NCI-H2227 (cell line): ENCODE data around the gene NTN4.
"Not testable (repeated sequence)": the region's sequence is repeated elsewhere in the genome, so short reads cannot be mapped to it uniquely, and the experiment has no call there.

Source experiments
- DNase-seq: peaks from one replicate; lab custom pipeline; 2025; ENCODE audit not compliant: unreplicated experiment; lab: John Stamatoyannopoulos, UW

NTN4 gene

DNA sequence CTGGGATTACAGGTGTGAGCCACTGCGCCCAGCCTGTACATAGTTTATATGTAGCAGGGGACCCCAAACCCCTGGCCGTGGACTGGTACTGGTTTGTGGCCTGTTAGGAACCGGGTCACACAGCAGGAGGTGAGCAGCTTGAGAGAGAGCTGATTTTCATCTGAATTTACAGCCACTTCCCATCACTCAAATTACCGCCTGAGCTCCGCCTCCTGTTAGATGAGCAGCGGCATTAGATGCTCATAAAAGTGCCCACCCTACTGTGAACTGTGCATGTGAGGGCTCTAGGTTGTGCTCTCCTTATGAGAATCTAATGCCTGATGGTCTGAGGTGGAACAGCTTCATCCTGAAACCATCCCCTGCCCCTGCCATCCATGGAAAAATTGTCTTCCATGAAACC is 119.3 kb downstream of the NTN4 start:
- no peak for DNase-seq

DNA sequence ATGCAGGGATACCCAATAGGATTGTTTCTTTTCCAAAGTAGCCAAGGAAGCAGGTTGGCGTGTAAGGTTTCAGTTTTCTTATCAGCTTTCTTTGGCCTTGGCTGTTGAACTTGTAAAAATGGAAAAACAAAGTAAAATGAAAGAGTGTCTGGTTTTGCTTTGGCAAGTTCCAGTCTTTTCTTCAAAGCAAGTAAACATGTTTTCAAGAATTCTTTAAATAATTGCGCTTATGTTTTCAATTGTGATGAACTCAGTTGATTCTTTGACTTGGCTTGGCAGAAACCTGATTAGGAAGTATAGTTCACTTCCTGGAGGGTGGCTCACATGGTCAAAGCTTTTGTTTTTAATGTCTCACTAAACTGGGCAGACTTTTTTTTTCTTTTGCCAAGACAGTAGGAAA is 127.0 kb downstream of the NTN4 start:
- no peak for DNase-seq

DNA sequence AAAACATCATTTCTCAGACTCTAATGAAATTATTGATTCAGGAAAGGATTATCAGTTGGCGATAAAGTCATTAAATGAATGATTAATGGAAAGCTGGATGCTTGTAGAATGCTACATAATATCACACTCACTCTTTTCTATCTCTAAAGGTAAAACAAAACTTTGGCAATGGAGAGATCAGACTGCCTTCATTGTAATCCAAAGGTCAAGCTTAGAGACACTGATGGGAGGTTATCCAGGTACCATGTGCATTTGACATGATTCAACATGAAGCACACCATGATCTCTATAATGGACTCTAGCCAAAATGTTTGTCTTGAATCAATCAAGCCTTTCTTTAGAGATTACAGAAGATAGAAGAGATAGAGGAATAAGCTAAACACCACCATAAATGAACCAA is 129.2 kb downstream of the NTN4 start:
- no peak for DNase-seq

DNA sequence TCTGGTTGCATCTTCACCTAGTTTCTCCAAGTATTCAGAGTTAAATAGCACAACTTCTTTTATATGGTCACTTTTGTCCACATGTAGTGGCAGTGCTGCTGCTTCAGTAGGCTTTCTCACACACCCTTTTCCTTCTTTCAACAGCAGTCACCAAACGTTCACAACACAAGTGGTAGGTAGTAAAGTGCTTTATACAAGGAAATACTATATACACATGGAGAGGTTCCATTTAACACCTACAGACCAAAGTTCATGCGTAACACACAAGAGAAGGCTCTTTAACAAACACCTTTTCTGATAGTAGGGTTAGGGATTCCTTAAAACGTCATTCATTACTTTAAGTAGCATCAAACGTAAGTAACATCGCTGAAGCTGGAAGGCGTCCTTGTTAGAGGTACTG is 132.2 kb downstream of the NTN4 start:
- no peak for DNase-seq

DNA sequence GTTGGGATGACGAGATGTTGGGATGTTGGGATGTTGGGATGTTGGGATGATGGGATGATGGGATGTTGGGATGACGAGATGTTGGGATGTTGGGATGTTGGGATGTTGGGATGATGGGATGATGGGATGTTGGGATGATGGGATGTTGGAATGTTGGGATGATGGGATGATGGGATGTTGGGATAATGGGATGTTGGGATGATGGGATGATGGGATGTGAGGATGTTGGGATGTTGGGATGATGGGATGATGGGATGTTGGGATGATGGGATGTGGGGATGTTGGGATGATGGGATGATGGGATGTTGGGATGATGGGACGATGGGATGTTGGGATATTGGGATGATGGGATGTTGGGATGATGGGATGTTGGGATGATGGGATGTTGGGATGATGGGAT is 135.9 kb downstream of the NTN4 start:
- DNase-seq = not testable (repeated sequence)

DNA sequence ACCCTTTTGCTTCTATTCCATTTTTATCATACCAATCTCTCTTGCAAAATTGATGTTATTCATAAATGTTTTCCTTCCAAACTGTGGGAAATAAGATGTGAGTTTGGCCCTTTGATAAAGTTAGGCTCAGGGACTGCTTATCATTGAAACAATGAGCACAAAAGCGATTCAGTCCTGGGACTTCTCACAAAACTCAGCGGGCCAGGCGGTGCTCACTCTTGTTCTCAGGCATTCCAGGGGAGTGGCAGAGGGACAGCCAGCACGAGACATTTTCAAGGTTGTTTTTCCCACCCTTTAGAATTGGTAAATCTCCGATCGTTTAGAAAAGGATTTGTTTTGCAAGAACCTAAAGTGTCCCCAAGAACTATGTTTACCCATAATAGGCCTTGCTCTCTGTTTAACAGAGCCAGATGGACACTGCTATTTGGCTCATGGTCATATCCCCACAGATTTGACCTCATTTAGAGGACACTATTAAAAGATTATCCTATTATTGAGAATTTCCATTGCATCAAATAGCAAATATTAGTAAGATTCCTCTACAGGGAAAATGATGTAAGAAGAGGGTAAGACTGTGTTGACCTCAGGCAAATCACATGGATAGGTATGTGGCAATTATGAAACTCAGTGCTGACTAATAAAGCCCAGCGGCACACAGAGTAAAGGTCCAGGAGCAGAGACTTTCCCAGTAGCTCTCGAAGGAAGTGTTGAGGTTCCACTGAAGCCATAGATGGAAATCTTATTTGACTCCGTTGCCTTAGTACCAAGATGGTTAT is 136.6 kb downstream of the NTN4 start:
- no peak for DNase-seq

DNA sequence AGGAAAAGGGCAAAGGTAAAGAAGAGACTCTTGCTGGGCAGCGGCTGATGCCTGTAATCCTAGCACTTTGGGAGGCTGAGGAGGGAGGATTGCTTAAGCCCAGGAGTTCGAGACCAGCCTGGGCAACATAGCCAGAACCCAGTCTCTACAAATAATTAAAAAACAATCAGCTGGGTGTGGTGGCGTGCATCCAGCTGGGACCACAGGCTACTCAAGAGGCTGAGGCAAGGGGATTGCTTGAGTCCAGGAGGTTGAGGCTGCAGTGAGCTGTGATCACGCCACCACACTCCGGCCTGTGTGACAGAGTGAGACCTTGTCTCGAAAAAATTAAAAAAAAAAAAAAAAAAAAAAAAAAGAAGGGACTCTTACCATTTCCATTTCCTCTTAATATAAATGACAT is 138.9 kb downstream of the NTN4 start:
- no peak for DNase-seq

DNA sequence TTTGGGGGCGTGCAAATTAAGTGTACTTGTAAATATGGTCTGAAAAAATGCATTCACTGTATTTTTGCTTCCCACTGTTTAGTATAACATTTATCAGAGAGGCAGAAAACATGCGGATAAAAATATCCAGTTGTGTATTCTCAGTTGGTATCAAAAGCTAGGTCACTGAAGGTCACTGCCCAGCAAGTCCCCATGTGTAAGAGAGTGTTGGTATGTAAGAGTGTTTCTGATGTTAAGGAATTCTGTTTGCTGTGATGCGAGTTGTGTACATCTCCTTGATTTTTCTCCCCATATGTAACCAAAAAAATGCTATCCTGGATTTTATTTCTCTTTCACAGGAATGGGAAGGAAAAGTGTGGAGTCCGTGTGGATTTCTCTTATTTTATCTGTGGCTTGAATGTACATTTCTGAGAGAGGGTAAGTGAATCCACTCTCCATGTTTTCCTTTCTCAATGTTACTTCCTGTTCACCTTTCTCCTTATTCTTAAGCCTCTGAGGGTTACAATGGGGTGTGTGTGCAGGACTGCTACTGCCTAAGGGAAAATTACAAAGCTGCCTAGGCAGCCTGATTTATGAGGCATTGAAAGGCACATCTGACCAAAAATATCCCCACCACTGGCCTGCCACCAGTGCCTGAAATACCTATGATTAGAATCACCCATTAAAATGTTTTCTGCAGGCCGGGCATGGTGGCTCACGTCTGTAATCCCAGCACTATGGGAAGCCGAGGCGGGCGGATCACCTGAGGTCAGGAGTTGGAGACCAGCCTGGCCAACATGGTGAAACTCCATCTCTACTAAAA is 141.4 kb downstream of the NTN4 start:
- DNase-seq = peak; percentile 53

DNA sequence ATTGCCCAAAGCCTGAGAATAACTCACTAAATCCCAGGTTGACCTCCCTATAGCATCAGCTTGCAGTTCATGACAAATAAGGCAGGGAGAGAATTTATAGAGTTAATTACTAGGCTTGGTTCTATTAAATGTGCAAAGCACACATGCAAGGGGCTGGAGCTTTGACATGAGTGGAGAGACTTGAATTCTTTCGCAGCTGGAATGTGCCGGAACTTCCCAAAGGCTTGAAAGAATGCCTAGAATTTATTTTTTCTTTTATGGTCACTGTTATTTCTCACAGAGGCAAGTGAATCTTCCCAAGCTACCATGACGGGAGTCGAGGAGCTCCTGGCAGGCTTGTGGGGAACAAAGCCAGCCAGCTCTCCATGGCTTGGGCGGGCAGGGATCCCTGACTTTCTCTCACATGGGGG is 143.8 kb downstream of the NTN4 start:
- DNase-seq = no peak

DNA sequence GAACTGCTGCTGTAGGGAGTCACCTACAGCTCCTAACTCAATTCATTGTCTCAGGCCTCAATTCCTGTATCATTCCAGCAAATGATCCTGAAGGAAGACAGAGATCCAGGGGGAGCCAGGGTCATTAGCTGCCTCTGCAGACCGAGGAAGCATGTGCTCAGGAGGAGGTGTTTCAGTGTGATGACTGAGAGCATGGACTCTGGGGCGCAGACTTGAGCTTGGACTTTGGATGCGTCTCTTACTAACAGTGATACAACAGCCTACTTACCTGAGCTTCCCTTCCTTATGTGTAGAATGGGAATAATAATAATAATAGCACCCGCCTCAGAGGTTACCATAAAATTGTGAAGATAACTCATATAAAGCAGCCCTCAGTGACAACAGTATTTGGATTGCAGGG is 147.3 kb downstream of the NTN4 start:
- no peak for DNase-seq

DNA sequence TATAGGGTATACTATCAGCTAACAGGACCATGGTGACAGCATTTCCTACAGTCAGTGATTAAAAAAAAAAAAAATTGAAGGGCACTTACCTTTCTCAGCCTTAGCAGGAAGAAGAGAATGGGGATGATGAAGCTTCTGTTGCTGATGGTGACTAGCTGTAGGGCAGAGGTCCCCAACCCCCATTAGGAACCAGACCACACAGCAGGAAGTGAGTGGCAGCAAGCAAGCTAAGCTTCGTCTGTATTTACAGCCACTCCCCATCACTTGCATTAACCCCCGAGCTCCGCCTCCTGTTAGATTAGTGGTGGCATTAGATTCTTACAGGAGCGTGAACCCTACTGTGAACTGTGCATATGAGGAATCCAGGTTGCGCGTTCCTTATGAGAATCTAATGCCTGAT is 148.0 kb downstream of the NTN4 start:
- no peak for DNase-seq

DNA sequence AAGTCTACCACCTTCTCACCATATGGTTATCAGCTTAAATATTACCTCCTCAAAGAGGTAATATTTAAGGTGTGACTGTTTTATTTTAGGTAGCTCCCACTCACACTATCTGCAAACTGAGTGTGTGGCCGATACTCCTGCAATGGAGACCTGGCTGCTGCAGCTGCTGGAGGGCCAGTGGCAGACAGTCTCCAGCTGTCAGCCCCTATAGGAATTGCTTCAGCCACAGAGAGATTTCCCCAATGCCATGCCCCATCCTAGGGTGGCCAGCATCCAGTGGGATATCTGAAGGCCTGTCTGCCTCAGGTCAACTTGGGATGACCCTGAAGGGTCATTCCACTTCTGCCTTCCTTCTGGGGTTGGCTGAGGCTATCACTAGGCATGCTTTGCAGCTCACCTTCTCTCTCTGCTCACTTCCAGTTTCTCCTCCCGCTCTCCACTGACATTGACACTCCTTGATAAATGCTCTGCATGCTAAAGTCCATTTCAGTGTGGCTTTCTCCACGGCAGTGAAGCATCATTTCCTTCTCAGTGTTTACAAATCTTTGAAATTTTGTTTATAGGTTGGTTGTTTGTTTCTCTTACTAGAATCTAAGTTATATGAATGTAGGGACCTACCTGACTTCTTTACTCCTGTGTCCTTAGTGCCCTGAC is 149.1 kb downstream of the NTN4 start:
- DNase-seq = no peak

DNA sequence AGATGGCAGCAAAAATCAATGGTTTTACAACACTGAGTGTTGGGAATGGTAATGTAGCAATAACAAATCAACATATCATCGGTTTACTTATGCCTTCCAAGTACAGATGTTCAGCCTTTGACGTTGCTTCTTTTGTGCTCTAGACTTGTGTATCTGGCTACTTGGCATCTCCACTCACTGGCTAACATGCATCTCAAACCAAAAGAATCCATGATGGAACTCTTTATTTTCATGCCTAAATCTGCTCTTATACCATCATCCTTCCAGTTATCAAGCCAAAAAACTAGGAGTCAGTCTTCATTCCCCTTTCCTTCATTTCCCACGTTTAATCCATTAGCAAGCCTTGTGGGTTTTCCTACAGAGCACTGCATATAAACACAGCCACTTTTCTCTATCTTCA is 150.0 kb downstream of the NTN4 start:
- DNase-seq = no peak

DNA sequence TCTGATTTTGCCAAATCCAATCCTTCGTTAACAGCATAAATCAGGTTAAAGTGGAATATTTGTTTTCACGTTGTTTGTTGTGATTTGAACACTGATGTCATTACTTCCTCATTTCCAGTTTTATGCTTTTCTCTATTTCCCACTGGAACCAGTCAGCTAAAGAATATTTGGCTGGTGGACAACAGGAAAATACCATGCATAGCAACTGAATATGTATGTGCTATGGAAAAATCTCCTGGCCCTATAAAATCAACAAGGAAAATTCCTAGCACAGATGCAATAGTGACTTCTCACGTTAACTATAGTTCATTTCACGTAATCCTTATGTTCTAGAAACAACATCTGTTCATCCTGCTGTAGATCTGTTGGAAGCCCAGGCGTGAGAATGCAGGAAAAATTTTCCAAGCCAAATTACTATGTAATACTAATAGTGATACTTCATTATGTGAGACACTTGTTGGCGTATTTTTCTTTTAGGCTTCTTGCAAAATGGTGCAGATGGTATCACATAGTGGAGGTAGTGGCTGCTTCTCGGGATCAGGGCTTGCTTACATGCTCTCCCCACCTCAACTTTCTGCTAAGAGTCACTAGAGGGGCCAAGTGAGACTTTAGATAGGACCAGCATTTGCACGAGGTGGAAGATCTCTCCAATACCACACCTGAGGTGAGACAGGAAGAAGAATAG is 153.0 kb downstream of the NTN4 start:
- no peak for DNase-seq

DNA sequence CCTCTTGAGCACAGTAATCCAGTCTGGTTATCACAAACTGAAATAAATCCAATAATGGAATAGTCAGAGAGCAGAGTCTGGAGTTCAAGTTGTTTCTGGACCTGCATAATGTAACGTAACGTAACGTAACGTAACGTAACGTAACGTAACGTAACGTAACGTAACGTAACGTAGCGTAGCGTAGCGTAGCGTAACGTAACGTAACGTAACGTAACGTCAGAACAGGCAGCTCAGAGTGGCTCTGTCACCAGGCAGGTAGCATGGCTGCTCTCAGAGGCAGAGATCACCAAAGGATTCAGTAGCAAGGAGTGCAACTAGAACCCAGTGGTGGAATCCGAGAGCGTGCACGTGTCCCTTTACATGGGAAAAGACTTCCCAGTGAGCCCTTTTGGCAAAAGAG is 153.6 kb downstream of the NTN4 start:
- no peak for DNase-seq

DNA sequence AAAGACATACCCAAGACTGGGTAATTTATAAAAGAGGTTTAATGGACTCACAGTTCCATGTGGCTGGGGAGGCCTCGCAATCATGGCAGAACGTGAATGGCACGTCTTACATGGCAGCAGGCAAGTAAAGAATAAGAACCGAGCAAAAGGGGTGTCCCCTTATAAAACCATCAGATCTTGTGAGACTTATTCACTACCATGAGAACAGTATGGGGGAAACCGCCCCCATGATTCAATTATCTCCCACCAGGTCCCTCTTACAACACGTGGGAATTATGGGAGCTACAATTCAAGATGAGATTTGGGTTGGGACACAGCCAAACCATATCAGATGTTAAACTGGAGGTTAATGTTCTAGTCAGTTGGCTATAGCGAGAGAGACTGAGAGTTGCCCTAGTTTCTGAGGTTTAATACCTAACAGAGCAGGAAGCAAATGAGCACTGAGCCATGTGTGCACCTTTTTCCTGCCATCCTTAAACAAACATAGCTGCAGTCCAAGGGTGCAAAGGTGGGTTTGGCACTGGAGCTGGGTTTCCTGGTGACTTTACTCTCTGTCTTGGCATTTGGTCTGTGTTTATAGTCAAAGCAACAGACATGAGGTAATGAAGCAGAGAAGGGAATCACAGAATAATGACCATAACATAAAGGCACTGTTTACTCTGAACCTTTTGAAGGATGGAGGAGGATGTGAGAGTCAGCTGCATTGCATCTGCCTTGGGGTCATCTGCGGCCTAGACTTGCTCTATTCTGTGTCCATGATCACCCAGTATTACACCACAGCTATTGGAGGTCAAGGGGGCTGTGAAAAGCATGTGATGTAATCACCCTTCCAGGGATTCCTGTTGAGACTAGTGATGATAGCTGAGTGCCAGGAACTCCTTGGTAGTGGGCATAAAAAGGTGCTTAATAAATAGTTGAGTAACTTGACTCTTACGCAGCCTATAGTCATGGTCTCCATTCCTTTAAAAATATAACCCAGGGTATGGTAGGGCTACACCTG is 155.6 kb downstream of the NTN4 start:
- no peak for DNase-seq

DNA sequence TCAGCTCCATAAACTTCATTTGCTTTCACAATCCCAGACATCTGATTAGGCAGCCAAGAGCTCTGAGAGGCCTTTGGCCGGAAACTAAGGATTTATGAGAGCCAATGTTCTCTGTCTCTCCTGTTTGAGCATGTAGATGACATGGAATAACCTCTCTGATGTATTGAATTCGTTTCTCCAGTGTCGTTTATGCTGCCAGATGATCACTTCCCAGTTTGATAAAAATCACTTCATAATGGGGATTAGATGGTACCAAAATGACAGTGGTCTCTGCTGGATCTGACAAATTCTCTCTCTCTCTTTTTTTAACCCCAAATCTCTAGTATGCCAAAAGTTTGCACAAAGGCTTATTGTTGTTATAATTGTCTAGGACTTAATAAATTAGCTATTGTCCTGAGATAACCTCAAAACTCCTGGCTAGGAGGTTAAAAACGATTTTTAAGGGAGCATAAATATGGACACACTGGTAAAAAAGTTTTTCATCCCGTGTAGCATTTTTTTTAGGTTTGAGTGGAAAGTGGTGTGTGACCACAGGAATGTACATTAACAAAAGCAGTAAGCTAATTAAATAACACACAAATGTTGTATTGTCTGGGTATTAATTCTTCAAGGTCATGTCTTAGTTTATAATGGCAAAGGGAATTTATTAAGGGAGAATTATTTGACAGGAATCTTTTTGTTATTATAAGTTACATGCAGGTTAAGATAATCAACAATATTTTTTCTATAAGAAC is 156.7 kb downstream of the NTN4 start:
- DNase-seq = no peak

DNA sequence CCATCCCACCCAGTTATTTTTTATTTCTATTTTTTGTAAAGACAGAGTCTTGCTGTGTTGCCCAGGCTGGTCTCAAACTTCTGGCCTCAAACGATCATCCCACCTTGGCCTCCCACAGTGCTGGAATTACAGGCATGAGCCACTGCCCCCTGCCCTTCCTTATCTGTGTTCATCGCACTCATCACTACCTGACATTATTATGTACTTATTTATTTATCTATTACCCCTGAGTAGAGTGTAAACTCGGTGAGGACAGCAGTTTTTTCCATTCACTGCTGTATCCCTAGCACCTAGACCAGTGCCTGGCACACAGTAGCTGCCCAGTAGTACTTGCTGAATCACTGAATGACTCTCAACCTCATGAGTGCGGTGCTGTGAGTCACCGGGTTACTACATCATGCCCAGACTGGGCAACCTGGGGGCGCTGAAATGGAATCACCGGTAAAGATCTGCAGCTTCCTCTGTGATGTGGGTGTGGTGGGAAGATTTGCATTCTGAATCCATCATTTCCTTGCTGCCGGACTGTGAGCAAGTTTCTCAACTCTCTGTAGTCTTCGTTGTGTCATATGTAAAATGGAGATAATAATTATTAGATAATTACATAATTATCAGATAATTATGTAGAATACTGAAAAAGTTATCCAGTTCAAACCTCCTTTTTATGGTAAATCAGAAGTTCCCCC is 157.4 kb downstream of the NTN4 start:
- DNase-seq = no peak

DNA sequence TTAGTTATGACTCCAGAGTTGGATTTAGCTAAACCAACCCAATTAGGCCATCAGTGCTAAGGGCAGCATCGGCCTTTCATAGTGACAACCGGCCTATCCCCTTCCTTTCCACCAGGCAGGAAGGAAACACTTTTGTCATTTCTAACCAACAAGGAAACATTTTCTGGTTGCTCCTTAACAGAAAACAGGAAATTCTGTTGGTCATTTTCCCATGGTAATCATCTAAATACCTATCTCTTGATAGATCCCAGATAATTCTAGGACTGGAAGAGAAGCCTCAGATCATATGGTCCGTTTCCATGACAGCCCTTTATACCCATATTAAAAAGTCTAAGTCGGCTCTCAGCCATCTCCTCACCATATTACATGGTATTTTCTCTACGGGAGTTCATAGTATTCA is 160.1 kb downstream of the NTN4 start:
- DNase-seq = no peak
